Measurements from ENCODE around the gene DCPS.
"Not testable (repeated sequence)": the region's sequence is repeated elsewhere in the genome, so short reads cannot be mapped to it uniquely, and the experiment has no call there.

DCPS gene

DNA sequence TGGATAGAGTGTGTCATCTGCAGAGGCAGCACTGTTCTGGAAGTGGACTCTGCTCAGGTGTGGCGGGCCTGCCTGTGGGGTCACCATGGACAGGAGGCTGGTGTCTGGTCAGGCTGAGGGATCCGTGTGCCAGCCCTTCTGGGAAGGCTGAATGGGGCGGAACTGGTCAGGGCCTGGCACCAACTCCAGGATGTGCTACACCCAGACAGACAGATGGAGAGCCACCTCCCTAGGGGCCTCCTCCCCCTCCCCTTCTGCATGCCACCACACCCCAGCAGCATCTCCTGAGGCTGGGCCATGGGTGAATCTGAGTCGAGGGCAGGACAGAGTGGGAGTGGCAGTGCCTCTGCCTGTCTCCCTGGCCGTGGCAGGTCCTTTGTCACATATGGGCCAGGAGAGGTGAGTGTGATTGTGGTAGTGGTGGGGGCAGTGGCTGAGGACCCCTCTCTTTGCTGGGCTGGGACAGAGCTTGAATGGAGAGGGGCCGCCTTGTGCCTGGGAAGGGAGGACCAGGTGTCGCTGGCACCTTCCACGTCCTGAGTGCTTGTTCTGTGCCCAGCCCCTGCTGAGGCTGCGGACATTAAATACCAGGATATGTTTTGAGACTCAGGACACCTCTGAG is 80.7 kb downstream of the DCPS start:
- no peak for DNase-seq (ENCODE audit: low read depth)

DNA sequence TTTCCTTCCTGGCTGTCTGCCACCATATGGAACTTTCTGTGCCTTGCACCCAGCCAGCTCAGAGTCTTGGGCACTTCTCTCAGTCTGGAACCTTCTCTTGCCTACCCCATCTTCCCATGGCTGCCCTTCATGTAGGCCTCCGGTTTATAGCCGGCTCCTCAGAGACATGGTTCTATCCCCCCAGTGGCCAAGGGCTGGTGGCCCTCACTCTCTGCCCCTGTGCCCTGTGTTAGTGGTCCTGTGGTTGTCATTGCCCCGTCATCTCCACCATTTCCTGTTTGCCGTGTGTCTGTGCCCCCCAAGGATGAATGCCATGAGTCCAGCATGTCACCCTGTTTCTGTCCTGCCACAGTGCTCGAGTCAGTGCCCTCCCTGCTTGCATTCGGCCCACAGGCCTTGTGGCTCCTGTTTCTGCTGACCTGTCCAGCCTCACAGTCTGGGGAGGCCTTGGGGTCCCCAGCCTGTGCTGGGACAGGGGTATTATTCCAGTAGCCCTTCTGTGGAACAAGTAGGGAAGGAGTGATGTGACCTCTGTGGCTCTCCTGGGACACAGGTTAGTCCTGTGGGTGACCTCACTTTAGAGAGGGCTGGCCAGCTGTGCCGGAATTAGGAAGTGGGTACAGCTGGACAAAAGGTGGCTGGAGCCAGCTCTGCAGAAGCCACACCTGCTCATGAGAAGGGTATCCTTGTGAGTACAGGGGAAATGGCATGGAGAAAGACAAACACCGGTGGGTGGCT is 82.3 kb downstream of the DCPS start:
- no peak for DNase-seq (ENCODE audit: low read depth)

DNA sequence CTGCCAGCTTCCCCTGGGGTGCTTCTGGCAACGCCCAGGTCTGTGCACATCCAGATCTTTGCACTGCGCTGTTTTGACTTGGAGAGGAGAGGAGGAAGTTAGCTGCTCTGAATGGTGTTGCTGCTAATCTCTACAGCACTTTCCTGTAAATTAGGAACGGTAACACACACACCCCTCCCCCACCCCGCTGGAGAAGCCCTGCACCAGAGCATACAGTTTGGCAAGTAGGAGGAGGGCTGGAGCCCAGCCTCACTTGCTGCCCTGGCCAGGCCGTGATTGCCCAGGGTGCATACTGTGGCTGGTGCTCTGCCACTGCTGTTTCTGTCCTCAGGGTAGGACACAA is 82.8 kb downstream of the DCPS start:
- not testable (repeated sequence) for DNase-seq (ENCODE audit: low read depth)

DNA sequence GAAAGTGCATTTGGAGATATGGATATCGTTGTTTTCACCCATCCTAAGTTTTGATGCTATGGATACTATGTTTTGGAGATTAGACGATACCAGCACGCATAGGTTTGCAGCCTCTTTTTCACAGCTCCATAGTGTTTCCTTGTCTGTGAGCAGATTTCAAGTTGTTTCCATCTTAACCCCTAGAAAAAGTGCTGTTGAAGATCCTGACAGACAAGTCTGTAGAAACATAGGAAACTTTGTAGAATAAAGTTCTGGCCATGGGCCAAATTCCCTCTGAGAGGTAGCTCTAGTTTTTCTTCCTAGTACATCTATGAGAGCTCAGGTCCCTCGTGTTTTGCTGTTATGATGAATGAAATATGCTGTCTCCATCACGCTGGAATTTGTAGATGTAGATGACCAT is 84.0 kb downstream of the DCPS start:
- no peak for DNase-seq (ENCODE audit: low read depth)

DNA sequence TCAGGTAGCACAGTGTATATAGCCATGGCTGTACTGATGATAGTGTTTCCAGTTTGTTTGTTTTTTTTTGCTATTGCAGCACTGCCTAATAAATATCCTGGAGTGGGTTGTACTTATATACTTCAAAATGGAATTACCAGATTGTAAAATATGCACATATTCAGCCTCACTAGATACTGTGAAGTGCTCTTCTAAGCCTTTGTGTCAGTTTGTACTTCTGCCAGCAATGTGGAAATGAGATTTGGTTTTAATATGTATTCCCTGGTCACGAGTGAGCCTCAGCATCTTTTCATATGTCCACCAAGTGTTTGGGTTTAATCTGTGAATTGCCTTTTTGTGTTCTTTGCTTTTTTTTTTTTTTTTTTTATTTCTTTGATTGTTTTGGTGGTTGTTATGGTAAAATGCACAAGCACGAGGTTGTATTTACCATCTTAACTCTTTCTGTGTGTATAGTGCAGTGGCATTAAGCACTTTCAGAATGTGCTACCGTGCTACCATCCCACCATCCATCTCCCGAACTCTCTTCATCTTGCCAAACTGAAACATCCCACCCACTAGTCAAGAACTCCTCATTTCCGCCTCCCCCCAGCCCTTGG is 86.5 kb downstream of the DCPS start:
- DNase-seq (ENCODE audit: low read depth) = no peak

DNA sequence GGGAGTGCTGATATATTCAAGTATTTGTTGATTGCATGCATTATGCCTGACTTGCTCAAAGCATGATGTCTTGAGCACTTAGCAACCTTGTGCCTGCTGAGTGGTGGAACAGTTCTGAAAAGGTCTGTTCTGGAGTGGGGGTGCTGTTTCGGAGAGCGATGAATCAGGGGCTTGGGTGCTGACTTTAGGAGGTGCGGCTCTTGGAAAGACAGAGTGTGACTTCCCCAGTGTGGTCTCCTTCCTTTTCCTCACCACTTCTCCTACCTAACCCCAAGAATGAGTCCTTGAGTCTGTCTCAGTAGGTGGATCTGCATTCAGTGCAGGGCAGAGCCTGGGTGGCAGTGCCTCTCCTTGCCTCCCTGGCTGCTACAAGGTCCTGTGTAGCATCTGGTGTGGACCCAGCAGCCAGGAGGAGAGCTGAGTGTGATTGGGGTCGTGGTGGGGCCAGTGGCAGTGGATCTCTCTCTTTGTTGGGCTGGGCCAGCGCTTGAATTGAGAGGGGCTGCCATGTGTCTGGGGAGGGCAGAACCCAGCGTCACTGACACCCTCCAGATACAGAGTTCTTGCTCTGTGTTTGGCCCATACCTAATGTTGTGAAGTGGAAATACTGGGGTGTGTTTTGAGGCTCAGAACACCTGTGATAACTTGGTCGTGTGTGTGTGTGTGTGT is 87.6 kb downstream of the DCPS start:
- no peak for DNase-seq (ENCODE audit: low read depth)

DNA sequence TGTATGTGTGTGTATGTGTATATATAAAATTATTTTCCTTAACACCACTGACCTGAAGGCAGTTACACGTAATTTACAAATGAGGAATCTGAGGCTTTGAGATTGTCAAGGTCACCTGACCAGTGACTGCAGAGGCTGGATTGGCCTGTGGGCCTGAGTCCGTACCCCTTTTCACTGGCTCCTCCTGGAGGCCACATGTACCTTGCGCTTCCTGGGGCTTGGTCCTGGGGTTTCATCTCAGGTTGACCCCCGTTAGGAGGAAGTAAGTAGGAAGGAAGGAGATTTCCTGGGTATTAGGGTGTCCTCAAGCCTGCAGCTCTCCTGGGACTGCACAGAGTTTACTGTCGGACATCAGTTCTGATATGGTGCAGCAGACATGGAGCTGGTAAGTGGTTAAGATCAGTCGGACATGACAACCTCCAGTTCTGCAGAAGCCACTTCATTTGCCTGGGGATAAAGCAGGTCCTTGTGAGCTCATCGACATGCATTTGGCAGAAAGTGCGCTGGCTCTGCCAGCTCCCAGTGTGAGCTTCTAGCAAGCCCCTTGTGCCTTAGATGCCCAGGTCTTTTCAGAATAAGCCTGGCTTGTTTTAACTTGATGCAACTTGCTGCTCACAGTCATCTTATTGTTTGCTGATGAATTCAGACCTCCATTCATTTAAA is 88.2 kb downstream of the DCPS start:
- no peak for DNase-seq (ENCODE audit: low read depth)

DNA sequence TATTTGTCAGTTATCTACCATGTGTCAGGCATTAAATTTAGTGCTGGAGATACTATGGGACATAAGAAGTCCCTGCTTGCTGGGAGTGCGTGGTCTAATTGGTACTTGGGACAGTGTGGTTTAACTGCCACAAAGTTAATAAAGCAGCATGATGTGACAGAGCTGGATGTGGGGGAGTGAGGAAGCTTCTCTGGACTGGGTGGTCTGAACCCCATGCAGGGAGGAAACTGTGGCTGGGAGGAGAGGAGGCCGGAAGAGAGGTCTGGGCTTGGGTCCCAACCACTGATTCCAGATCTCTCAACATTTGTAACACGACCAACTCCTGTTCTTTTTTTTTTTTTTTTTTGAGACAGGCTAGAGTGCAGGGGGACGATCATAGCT is 88.8 kb downstream of the DCPS start:
- DNase-seq (ENCODE audit: low read depth) = no peak

DNA sequence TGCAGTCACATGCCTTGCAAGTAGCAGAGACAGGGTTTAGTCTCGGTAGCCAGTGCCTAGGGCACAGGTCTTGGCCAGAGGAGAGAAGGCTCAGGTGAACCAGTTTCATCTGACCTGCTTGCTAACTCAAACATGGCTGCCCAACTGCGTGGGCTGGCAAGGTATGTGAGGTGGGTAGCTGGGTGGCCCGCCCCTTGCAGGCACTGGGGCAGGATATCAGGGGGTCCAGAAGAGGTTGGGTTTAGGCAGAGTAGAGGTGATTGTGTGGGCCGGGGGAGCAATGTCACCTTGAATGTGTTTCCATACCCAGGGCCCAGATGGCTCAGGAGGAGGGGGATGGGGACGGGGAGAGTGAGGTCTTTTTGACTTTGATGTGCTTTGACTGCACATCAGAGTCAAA is 89.3 kb downstream of the DCPS start:
- DNase-seq (ENCODE audit: low read depth) = no peak

DNA sequence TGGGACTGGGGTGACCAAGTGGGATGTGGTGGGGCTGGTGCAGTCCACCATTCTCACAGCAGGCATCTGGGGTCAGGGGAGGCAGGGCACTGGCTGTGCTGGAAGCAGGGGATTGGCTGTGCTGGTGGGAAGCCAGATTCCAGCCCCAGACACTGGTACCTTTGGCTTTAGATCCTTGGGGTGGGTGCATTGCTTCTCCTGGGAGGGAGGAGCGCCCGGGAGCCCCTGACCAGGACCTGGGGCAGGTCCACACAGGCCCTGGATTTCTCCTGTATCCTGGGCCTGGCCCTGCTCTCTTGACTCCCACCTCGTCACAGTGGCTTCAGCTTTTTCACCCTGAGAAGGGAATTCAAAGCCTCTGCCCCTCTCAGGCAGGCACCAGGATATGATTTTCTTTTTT is 90.2 kb downstream of the DCPS start:
- no peak for DNase-seq (ENCODE audit: low read depth)

DNA sequence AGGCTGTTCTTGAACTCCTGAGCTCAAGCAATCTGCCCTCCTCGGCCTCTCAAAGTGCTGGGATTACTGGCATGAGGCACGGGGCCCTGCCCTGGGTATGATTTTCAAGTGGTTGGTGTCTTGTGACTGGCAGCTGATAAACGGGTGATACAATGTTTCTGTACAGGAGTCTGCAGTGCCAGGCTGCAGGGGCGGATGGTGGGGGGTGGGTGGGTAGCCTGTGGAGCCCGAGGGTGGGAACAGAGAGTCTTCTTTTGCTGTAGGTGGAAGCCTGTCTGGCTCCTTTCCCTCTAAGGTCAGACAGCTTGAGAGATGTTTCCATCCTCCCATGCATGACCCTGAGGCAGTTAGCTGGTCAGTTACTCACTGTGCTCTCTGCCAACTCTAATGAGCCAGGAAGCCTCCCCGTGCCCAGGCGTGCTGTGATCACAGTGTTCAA is 90.8 kb downstream of the DCPS start:
- DNase-seq (ENCODE audit: low read depth) = not testable (repeated sequence)
